ENCODE results near the gene MB21D2. TPM values are rescaled to one million over a fixed set of nuclear protein-coding genes. Genes with fewer than 3 reads are reported as not detected.

Gene MB21D2
- total RNA-seq, 1 experiment from 2014 or later = 19.7 TPM

GRCh38 chr3:192857260-192857661 lies 60.4 kb downstream of the MB21D2 start:
- DNase-seq (ENCODE audit: low spot score) (no peak), ATAC-seq (no peak)
- Mint-ChIP-seq H3K27ac (no peak overlapping the region), H3K4me1 (peaks cover 57% of the 10 kb centered on the region), H3K36me3 (peaks cover 12% of the 10 kb centered on the region), H3K27me3 (ENCODE audit: low read depth) (no peaks in the 10 kb centered on the region), H3K4me3 (no peak overlapping the region), H3K9me3 (0 out of 2 replicates have a peak, but pooled peaks cover 7% of the 10 kb centered on the region)
- TF ChIP-seq CTCF (IDR thresholded peaks at IDR 0.05) (no peak), ZNF416 (CRISPR knock-in tag; IDR thresholded peaks at IDR 0.05) (no peak)
- TF ChIP-seq, protein P1, sequence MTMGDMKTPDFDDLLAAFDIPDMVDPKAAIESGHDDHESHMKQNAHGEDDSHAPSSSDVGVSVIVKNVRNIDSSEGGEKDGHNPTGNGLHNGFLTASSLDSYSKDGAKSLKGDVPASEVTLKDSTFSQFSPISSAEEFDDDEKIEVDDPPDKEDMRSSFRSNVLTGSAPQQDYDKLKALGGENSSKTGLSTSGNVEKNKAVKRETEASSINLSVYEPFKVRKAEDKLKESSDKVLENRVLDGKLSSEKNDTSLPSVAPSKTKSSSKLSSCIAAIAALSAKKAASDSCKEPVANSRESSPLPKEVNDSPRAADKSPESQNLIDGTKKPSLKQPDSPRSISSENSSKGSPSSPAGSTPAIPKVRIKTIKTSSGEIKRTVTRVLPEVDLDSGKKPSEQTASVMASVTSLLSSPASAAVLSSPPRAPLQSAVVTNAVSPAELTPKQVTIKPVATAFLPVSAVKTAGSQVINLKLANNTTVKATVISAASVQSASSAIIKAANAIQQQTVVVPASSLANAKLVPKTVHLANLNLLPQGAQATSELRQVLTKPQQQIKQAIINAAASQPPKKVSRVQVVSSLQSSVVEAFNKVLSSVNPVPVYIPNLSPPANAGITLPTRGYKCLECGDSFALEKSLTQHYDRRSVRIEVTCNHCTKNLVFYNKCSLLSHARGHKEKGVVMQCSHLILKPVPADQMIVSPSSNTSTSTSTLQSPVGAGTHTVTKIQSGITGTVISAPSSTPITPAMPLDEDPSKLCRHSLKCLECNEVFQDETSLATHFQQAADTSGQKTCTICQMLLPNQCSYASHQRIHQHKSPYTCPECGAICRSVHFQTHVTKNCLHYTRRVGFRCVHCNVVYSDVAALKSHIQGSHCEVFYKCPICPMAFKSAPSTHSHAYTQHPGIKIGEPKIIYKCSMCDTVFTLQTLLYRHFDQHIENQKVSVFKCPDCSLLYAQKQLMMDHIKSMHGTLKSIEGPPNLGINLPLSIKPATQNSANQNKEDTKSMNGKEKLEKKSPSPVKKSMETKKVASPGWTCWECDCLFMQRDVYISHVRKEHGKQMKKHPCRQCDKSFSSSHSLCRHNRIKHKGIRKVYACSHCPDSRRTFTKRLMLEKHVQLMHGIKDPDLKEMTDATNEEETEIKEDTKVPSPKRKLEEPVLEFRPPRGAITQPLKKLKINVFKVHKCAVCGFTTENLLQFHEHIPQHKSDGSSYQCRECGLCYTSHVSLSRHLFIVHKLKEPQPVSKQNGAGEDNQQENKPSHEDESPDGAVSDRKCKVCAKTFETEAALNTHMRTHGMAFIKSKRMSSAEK (CRISPR knock-in tag; IDR thresholded peaks at IDR 0.05; ENCODE audit: borderline replicate concordance) = no peak
- ChIA-PET CTCF (interaction anchor here (0.6 to 0.8 kb wide), 2 partner anchors 17 to 40 kb away, joined by 3 to 4 read pairs; no protein-coding TSS in a partner anchor), POLR2A (no interaction called here)

DNA sequence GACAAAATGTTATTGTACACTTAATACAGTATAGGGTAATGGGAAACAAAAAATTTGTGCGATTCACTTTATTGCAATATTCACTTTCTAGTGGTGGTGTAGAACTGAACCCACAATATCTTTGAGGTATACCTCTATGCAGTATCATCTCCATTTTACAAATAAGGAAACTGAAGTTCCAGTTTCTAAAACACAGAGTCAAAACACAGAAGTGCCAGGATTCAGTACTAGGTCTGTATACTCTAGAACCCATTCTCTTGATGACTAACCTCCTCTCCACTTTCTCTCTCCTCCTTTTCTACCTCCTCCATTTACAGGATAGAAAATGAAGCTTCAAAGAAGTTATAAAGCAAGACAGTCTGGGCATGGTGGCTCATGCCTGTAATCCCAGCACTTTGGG lies 62.2 kb downstream of the MB21D2 start:
- POLR2A ChIA-PET = no interaction called here
- H3K27ac Mint-ChIP-seq = no peak overlapping the region

More for the DNA sequence above, 62.2 kb downstream of the MB21D2 start:
- TF ChIP-seq NR1H2 (CRISPR knock-in tag; IDR thresholded peaks at IDR 0.05) (no peak), TEAD1 (CRISPR knock-in tag; IDR thresholded peaks at IDR 0.05) (no peak), NFE2L1 (CRISPR knock-in tag; IDR thresholded peaks at IDR 0.05) (no peak), FOXP1 (CRISPR knock-in tag; IDR thresholded peaks at IDR 0.05; ENCODE audit: borderline replicate concordance) (no peak), RELA (CRISPR knock-in tag; IDR thresholded peaks at IDR 0.05; ENCODE audit: borderline replicate concordance) (no peak), GABPB1 (CRISPR knock-in tag; IDR thresholded peaks at IDR 0.05) (no peak), ZNF512 (CRISPR knock-in tag; IDR thresholded peaks at IDR 0.05; ENCODE audit: borderline replicate concordance) (no peak), ZBTB43 (CRISPR knock-in tag; IDR thresholded peaks at IDR 0.05) (no peak)
- TF ChIP-seq, protein P2, sequence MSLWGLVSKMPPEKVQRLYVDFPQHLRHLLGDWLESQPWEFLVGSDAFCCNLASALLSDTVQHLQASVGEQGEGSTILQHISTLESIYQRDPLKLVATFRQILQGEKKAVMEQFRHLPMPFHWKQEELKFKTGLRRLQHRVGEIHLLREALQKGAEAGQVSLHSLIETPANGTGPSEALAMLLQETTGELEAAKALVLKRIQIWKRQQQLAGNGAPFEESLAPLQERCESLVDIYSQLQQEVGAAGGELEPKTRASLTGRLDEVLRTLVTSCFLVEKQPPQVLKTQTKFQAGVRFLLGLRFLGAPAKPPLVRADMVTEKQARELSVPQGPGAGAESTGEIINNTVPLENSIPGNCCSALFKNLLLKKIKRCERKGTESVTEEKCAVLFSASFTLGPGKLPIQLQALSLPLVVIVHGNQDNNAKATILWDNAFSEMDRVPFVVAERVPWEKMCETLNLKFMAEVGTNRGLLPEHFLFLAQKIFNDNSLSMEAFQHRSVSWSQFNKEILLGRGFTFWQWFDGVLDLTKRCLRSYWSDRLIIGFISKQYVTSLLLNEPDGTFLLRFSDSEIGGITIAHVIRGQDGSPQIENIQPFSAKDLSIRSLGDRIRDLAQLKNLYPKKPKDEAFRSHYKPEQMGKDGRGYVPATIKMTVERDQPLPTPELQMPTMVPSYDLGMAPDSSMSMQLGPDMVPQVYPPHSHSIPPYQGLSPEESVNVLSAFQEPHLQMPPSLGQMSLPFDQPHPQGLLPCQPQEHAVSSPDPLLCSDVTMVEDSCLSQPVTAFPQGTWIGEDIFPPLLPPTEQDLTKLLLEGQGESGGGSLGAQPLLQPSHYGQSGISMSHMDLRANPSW (CRISPR knock-in tag; conservative IDR thresholded peaks at IDR 0.05; ENCODE audit: low read depth) = no peak
- CTCF ChIA-PET = interaction anchor here (0.8 kb wide), 1 partner anchor 43 kb away, joined by 3 read pairs; no protein-coding TSS in a partner anchor
- no peaks in the 10 kb centered on the region for H3K27me3 Mint-ChIP-seq (ENCODE audit: low read depth)
- H3K4me3 Mint-ChIP-seq = no peak overlapping the region
- H3K4me1 Mint-ChIP-seq = peaks cover 56% of the 10 kb centered on the region
- ATAC-seq (no peak), DNase-seq (ENCODE audit: low spot score) (no peak)
- 0 out of 2 replicates have a peak, but pooled peaks cover 7% of the 10 kb centered on the region for H3K9me3 Mint-ChIP-seq
- peaks cover 12% of the 10 kb centered on the region for H3K36me3 Mint-ChIP-seq

All from WTC11 (cell line).